Gastrocnemius medialis (tissue), 4 donors: ENCODE measurements around the gene FLACC1.

Experiments used
- CTCF ChIP-seq, 5 experiments: fragments of 450-650 bp in 3 of 5; fragments of 200-600 bp in 2 of 5; sonication (generic) in 2 of 5; IDR thresholded peaks in 4 of 5; conservative IDR thresholded peaks in 1 of 5; 1 replicate in 4 of 5; 2 replicates in 1 of 5; pipeline ENCODE4 v1.5.1; 2016 to 2019; ENCODE audit warnings: antibody characterized with exemption in 5 of 5, mild to moderate bottlenecking in 3 of 5, moderate library complexity in 3 of 5
- POLR2A ChIP-seq, 2 donors: fragments of 450-650 bp; IDR thresholded peaks; one replicate each; pipeline ENCODE4 v1.6.1; 2017; ENCODE audit warnings: antibody characterized with exemption in 2 of 2, mild to moderate bottlenecking in 2 of 2, moderate library complexity in 2 of 2

DNA sequence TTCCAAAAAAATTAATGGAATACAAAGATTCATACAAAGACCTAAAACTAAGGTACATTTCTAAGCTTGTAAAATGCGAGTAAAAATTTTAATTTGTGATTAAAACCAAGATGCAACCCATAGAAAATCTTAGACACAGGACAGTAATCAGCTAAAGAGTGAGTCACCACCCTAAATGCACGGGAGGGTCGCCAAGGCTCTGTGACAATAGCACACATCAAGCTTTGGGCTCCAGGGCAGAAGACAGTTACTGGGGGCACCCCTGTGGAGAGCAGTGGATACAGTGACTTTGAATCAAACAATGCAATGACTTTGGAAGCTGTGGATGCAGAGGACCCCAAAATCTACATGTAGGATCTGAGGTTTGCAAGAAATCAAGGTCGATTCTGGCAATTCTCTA is 7.5 kb downstream of the FLACC1 start:
- TF ChIP-seq POLR2A (IDR thresholded peaks at IDR 0.05) (no peak), CTCF (IDR thresholded peaks at IDR 0.05 in 4 of 5, conservative IDR thresholded peaks at IDR 0.05 in 1 of 5) (no peak)
